Left cardiac atrium (tissue), 4 donors: Measurements from ENCODE around the gene UBXN11. TPM values are rescaled to one million over a fixed set of nuclear protein-coding genes. Genes with fewer than 3 reads are reported as not detected.

ENCODE experiments used
- ATAC-seq, 2 donors: fragments of 200-7000 bp; cut with Tn5 transposase; one replicate each; pipeline ENCODE4 v1.9.1; 2020; ENCODE audit warnings: mild to moderate bottlenecking in 2 of 2, moderate library complexity in 2 of 2
- DNase-seq: peaks from one replicate; pipeline ENCODE4 v3.0.0-alpha.2; 2020
- intact Hi-C, 2 donors: fragments of 100-400 bp; cut with DNase I; formaldehyde crosslinking; loops; one replicate each; pipeline versions ENCODE4 v1.14.1 to v1.15.1; 2022 to 2023
- total RNA-seq, 2 donors: library from RNA; stranded (reverse); fragmentation: NEBNext Ultra II Directional; extraction: Animal tissue kit (Norgen Biotek cat#: 25700); gene quantifications; one replicate each; pipeline ENCODE4 v1.2.1, GENCODE V29; 2021
- donor health status: DM: no; HTN: yes; CAD: no.
- donor health status: DM: no; HTN: yes; CAD: no; lungs with severe emphysema.
- donor health status: DM: yes; HTN: yes; CAD: no.
- donor health status: Dilated cardiomyopathy.

Gene UBXN11
- total RNA-seq, 2 donors from 2014 or later, result 14.5 to 15.7 TPM

- intact Hi-C loops, result no loop called here
- ATAC-seq (peak in 1 of 2 donors; percentile 14), DNase-seq (no peak)
Measured at GRCh38 chr1:26290122-26290881, 16.1 kb downstream of the UBXN11 start.

- intact Hi-C loops, result no loop called here
- ATAC-seq, result peak in 1 of 2 donors; percentile 9
- no peak for DNase-seq
Measured at GRCh38 chr1:26289158-26290059, 17.0 kb downstream of the UBXN11 start.

- ATAC-seq, result no peak
- intact Hi-C loops, result no loop called here
- no peak for DNase-seq
Measured at GRCh38 chr1:26288311-26288941, 18.0 kb downstream of the UBXN11 start.

GRCh38 chr1:26287811-26288210 is 18.6 kb downstream of the UBXN11 start:
- DNase-seq (no peak), ATAC-seq (no peak)
- intact Hi-C loops, result no loop called here

- DNase-seq (peak; percentile 61), ATAC-seq (peak; percentile 18 to 25)
- intact Hi-C loops, result no loop called here
Measured at GRCh38 chr1:26287033-26287711, 19.3 kb downstream of the UBXN11 start.

- ATAC-seq, result no peak
- DNase-seq, result no peak
- intact Hi-C loops, result no loop called here
Measured at GRCh38 chr1:26286064-26286416, 20.4 kb downstream of the UBXN11 start.

DNA sequence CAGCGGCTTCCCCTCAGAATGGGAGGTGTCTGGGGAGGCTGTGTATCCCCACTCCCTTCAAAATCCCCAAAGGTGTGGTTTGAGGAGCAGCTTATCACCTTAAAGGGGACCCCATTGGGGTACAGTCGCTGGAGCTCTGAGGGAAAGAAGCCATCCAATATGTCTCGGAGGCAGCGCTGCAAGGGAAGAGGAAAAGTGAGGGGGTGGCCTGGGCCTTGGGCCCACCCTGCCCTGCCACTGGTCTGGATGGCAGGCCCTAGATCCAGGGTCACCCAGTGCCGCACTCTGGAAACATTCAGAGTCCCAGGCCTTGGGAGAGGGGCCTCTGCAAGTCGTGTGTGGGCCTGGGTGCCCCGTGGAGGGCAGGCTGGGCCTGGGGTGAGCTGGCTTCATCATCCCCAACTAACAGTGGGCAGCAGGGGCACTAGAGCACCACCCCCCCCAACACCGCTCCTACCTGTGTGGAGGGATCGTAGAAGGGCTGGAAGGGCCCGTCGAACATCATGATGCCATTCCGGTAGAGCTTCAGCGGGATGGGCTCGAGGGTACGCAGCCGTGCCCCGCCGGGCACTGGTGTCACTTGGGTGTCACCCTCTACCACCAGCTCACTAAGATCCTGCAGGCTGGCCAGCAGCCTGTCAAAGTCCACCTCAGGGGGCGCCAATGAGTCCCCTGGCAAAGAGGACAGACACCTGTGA is 20.9 kb downstream of the UBXN11 start:
- intact Hi-C loops, result loop anchor here in 1 of 2 donors (2.0 kb wide), 1 partner anchor 35 kb away; no protein-coding TSS in a partner anchor
- ATAC-seq (no peak), DNase-seq (no peak)

- intact Hi-C loops, result loop anchor here in 1 of 2 donors (2.0 kb wide), 1 partner anchor 36 kb away; no protein-coding TSS in a partner anchor
- ATAC-seq (peak; percentile 36 to 39), DNase-seq (peak; percentile 91)
Measured at GRCh38 chr1:26284597-26285347, 21.7 kb downstream of the UBXN11 start.

DNA sequence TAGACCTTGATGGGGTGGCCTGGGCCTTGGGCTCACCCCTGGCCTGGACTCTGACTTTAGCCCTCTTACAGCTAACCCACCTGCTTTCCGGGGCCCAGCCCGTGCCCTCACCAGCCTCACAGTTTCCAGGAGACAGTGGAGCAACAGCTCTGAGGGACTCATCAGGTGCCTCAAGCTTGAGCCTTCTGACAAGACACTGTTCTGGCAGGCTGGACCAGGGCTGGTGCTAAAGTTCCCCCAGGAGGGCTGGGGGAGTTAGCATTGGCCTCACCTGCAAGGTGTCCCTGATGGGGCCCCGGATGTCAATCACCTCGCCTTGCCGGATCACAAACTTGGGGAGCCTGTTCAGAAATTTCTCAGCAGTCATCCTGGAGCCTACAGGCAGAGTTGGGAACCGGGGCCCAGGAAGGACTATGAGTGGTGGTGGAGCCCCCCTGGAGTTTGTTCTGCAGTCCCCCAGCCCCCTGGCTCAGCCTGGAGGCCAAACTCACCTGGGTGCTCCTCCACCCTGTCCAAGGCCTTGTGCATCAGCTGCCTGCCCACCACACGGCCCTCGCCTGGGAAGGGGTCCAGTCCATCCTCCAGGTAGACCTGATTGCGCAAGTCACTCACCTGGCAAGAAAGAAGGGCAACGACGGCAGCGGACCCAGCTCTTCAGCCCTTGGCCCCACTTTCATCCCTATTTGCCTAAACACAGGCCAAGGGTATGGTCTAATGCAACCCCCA is 22.4 kb downstream of the UBXN11 start:
- DNase-seq, result no peak
- no peak for ATAC-seq
- intact Hi-C loops, result loop anchor here in 1 of 2 donors (2.0 kb wide), 1 partner anchor 37 kb away; no protein-coding TSS in a partner anchor

- no peak for ATAC-seq
- intact Hi-C loops, result no loop called here
- DNase-seq, result no peak
Measured at GRCh38 chr1:26283279-26283853, 23.1 kb downstream of the UBXN11 start.

DNA sequence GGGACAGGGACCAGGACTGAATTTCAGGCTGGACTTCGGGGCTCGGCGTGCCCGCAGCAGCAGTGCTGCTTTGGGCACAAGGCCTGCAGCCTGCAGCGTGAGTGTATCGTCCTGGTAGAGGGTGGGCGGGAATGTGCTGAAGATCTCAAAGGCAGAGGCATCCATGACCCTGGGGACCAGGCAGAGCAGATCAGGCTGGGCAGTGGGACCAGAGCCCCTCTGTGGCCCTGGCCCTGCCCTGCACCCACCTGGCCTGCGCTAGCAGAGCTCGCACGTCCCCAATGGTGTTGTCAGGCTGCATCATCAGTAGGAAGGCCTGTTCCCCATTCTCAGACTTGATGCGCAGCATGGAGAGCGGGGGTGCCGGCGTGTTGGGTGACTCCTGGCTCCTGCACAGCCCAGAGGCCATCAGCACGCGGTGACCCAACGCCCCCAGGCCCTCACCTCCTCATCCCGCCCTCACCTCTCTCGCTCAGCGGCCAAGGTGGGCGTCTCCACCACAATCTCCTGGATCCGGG is 24.0 kb downstream of the UBXN11 start:
- no peak for ATAC-seq
- no peak for DNase-seq
- intact Hi-C loops, result no loop called here

DNA sequence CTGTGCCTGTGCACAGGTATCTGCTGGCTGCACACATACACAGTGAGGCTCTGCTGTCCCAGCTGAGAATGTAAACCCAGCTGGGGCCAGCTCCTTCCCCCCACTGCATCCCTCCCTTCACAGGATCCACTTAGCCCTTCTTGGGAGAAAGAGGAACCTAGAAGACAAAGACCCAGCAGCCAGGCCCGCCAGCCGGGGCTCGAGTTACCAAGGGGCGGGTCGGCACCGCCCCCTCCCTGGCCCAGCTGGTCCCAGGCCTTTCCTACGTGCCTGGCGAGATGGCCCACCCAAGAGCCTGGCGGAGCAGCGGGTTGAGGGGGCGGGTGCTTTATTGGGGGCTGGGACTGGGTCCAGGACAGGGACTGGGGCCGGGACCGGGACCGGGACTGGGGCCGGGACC is 24.5 kb downstream of the UBXN11 start:
- intact Hi-C loops, result no loop called here
- ATAC-seq, result no peak
- DNase-seq, result no peak

GRCh38 chr1:26281091-26281958 is 25.1 kb downstream of the UBXN11 start:
- intact Hi-C loops, result no loop called here
- no peak for ATAC-seq
- DNase-seq, result no peak

GRCh38 chr1:26280333-26281042 is 25.9 kb downstream of the UBXN11 start:
- DNase-seq, result no peak
- peak in 1 of 2 donors; percentile 2 for ATAC-seq
- intact Hi-C loops, result no loop called here
